Stimulated activated CD4-positive, alpha-beta T cell treated with anti-CD3 and anti-CD28 coated beads, Interleukin-4, amount 100 ng/mL, for 24 hours (primary cell): ENCODE measurements around the gene MACROD2.

Experiments used
- DNase-seq: peaks from one replicate; pipeline ENCODE4 v3.0.0-alpha.2; 2020

MACROD2 gene

DNA sequence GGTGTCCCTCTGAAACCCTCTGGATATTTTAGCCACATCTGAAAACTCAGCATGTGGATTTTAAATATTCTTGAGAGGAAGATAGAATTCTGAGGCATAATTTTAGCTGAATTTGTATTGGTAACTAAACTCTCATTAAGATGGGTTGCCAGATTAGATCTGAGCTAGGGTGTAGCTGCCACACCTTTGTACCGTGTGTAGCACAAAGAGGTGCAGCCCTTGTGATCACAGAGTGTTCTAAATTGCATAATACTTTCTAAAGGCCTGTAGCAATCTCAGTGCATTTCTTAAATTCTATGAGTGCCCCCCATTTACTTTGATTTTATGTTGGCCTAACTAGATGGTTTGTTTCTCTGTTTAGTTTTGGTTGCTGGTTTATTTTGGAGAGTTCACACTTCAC lies 289.1 kb downstream of the MACROD2 start:
- DNase-seq = no peak

DNA sequence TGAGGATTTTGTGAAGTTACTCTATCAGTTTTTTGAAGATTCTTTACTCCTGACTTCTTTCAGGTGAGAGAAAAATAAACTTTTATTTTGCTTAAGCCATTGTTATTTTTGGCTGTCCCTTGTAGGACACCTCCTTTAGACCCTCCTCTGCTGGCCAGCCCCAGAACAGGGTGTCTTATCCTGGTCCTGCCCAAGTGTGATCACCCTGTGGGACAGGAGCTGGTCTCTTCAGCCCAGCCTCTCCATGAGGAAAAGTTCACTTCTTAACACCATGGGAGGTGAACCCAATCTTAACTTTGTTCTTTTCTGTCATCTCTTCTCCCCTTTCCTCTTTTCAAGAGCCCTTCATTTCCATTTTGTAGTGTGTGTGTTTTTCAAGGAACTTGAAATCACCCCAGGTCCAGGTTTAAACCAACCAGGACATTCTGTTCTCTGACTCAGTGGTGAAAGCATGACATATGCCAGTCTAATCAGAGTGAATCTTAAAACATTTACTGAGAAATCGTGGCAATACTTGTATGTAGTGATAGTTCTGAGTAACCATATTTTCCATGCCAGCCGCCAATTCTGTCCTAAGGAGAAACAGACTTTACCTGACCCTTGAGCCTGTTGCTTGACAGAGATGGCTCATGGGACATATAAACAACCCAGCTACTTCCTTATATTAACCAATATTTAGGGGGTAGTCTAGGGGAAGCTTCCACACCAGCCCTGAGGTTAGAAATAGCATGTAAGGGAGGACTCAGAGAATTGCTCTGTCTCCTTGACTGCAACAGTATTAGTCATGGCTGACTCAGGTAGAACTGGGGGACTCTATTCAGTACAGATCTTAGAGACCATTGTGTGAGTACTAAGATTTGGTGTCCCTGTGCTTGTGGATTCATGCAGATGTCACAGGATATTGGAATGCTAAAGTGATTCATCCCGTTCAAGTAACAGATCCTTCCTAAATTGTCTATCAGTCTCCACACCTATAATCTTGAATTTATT lies 293.3 kb downstream of the MACROD2 start:
- no peak for DNase-seq

DNA sequence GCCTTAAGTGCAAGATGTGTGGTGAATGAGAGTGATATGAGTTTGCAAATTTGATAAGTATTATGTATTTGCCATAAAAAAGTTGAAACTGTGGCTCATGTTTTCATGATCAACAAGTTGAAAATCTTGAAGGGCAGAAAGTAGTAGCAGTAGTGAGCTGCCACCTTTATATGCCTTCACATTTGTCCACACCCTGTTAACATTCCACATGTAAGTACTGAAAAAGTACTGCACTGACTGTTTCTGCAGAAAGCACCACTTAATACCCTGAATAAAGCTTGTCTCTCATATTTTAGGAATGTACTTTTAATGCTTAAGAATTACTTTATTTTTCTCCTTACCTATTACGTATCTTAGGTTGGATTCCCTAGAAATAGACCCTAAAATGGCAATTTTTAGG lies 296.2 kb downstream of the MACROD2 start:
- no peak for DNase-seq

DNA sequence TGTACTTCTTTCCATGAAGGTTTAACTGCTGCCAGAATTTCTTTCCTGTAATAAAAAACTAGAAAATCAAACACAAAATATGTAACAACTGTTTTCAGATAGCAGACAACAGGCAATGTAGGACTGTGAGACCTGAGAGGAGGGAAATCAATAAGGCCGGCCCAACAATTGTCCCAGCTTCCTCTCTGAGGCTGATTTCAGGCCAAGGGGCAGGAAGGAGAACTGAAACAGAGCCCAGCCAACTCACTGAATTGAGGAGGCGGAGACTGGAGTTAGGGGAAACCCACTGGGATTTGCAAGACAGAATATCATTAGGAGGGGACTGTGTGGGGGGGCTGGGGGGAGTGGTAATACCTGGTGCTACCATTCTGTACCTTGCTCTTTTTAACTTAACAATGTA lies 299.9 kb downstream of the MACROD2 start:
- no peak for DNase-seq

DNA sequence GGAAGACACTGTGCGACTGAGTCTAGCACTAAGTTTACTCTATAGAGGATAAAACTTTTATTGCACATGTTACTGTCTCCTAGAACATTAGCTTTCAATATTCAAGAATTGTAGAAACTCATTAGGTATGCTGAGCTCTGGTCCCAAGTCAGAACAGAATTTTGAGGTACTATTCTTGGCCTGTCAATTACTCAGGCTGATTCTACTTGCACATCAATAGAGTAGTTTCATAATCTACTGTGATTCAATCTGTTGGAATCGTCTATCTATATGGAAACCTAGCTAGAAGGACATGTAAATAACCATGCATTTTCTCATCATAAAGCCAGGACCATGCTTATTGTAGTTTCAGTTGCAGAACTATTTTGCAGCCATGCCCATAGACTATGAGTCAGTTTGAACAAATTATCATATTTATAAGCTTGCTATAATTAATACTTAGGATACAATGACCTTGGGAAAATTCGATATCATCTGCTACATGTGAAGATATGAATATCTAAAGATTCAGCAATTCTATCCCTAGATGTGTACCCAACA lies 300.5 kb downstream of the MACROD2 start:
- DNase-seq = no peak

DNA sequence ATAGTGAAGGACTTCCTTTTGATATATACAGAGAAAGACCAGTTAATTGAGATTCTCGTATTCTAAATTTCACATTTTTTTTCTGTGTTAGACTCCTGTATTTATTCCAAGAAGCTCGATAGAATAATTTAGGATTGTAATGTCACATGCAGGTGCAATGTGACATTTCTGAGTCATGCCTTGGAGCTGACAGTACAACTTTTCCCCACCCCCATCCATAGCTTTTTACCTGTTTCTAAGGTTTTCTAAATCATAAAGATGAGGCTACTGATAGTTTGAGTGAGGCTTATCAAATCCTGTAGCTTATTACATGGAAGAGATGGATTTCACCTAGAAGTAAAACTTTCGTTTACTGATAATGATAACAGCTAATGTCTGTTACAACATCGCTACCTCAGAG lies 304.5 kb downstream of the MACROD2 start:
- no peak for DNase-seq

DNA sequence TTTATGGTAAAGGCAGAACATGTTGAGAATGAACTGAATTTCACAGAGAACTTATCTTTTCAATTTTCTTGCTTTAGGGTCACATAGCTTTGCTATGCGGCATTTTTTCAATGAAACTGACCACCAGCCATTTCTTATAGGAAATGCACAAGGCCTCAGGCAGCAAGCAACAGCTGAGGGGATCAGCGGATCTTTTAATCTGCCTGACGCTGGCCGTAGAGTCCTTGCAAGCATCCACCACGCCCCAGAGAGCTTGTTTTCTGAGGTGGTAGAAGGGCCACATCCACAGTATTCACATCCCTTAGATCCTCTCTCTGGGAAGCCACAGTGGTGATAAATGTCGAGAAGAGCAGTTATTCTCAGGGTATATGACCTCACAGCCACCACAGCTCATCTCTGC lies 307.8 kb downstream of the MACROD2 start:
- no peak for DNase-seq

DNA sequence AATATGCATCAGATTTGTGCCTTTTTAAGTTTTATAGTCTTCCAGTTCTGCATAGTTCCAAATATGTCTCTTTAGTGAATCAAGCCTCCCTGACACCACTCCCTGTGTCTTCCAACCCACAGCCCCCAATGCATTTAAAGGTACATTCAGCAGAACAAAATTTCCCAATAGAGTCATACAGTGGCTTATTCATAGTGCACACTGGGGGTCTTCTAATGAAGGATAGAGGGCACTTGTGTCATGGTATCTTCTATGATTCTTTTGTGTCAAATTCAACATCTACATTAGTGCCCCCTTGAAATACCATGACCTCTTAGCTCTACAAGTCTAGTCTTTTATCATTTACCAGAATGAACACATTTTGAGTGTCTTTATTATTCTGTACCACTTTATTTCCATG lies 308.3 kb downstream of the MACROD2 start:
- no peak for DNase-seq

DNA sequence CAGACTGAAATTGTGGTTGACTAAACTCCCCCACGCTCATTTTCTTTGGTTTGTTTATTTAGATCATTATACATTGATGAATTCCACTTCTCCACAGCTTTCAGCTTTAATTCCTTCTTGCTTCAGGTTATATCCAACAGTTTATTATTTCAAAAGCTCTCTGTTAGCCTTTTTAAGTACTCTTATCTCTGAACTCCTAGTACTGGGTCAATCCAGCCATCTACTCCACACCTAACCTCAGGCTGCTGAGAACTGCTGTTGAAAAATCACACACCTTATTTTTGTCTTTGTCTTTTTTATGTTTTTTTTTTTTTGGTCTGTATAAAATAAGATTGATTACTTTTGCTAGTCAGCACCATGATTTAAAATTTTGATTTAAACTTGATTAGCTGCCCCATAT lies 309.2 kb downstream of the MACROD2 start:
- no peak for DNase-seq

DNA sequence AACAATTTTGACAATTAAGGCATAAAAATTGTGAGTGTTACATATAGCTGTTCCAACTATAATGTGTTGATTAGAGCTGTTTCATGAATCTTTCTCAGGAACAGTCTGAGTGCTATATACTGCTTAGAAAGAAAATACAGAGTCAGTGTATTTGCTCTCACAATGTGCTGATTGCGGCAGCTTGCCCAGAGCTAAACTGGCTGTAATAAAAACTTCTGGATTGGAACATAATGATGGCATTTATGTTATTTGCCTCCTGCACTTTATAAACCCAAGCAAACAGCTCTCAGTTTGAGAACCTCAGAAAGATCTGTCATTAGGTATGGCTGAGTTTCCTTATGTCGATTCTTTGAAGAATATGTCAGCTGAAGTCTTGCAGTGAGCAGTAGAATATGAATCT lies 312.6 kb downstream of the MACROD2 start:
- no peak for DNase-seq

DNA sequence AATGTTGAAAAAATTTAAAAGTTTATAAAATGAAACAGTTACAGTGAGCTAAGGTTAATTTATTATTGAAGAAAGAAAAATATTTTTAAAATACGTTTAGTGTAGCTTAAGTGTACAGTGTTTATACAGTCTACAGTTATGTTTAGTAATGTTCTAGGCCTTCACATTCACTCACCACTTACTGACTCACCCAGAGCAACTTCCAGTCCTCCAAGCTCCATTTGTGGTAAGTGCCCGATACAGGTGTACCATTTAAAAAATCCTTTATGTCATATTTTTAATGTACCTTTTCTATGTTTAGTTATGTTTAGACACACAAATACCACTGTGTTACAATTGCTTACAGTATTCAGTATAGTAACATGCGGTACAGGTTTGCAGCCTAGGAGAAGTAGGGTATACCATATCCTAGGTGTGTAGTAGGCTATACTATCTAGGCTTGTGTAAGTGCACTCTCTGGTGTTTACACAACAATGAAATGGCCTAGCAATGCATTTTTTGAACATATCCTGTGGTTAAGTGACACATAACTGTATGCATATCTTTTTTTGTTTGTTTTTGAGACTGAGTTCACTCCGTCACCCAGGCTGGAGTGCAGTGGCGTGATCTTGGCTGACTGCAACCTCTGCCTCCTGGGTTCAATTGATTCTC lies 315.8 kb downstream of the MACROD2 start:
- no peak for DNase-seq

DNA sequence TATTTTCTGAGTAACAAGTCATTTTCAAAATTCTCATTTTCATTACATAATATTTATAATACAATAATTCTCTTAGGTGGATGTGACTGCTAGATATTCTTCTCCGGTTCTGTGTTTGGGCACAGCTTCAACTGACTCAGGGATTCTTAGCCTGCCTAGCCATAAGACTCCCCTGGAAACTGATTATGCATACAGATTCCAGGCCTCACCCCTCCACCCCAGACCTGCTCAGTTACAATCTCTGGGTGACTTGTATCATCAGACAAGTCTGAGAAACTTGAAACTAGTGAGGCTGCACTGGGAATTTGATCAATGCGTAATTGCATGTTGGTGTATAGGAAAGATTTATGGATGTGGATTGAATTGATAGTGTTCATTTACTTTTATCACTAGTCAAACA lies 316.7 kb downstream of the MACROD2 start:
- no peak for DNase-seq

DNA sequence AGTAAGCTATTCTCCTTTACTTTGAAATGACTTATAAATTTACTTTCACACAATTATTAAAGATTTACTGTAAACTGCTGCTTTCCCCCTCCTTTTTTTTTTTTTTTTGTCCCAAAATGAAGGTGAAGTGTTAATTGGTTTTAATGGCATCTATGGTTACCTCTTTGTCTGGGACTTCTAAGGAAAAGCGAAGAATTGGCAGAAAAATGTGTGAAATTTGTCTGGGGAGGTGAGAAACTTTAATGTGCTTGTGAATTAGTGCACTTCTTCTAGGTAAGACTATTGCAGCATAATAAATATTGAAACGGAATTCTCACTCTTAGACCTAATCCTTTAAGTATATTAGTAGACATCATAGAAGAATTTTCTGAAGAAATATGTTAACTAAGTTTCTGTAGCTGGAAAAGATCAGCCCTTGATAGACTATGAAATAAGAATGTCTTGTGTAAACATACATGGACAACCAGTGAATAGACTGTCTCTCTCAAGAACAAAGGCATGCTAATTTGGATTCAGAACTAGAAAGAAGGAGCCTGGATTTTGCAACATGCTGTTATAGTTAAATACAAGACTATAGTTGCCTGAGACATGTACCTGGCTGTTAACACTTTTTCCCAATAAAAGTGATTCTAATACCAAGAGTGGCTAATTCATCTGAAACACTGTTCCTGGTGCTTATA lies 318.2 kb downstream of the MACROD2 start:
- no peak for DNase-seq

DNA sequence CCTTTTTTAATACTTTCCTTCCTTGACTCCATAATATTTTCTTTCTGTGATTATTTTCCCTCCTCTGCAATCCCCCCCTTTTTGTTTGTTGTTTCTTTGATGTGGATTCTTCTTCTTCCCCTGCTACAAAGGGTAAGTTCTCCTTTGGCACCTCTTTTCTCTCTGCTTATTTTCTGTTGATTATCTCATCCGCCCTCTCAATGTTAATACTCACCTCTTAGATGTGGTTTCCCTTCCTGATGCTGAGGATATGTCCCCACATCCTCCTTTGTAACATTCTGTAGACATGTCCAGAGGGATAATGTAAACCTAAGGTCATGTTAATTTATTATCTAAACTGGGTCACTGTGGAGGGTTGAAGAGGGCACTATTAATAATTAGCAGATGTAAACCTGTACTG lies 324.4 kb downstream of the MACROD2 start:
- no peak for DNase-seq

DNA sequence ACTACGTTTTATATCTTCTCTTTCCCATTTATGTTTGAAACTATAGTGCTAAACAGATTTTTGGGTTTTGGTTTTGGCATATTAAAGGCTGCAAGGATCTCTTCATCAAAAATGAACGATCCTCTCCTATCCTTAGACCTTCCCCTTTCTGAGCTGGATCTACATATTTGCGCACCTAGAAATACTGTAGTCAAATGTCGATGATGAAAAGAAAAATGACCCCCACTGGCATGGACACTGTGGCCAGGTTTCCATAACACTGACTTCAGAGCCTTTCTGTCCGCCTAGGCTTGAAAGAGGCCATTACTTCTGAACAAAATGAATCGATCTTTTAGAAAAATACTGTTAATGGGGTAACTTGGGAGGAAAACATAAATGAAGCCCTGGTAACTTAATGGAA lies 336.3 kb downstream of the MACROD2 start:
- DNase-seq = no peak

DNA sequence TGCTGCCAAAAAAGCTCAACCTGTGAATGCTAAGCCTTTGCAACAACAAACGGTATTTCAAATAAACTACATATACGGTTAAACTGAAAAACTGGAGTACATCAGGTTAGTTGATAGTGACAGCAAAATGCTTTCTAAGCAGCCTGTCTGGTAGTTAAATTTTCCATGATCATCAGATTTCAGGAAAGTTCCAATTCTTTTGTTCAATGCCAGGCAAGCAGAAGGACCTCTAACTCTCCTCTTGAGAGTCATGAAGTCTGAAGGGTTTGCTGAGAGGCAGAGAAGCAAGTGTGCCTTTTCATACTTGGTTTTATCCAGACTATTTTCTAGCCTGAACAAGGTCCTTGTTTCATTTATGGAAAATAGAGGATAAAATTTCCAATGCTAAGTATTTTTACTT lies 337.6 kb downstream of the MACROD2 start:
- DNase-seq = no peak

DNA sequence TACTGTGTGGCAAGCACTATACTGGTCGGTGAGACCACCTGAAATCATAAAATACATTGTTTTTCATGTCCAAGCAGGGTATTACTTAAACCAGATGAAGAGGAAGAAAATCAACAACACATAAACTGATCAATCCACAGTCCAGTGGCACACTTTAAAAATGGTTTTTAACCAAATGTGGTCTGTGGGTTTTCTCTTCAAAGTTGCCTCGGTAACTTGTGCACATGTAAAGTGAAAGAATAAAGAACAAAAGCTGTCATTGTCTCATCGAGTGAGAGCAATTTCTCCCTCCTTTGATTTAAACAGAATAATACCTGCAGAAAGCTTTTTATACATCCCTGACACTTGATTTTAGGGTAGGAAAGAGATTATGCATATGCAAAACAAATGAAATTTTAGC lies 338.4 kb downstream of the MACROD2 start:
- no peak for DNase-seq

DNA sequence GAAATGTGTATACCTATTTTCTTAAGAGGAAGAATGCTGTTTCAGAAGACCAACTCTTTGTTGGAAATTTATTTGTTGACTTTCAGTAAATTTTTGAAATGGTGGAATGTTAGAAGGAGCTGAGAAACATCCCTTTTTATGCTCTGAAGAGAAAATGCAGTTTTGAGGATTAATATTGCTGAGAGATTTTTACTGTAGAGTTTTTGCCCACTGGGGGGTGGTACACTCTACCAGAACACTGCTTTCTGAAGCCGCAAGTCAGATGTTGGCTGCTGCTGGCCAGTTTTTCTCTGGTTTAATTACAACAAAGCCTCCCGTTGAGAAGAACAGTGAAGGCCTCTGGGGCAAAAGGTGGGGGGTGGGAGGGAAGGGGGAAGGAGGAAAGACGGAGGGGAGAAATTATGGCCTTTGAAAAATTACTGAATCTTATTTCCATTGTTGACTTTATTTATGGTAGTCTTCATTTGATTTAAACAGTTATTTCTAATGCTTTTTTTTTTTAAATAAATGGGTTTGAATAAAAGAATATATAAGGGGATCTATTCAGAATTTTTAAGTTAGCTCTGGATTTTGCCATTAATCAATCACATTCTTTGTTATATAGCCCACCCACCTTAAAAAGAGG lies 339.1 kb downstream of the MACROD2 start:
- no peak for DNase-seq

DNA sequence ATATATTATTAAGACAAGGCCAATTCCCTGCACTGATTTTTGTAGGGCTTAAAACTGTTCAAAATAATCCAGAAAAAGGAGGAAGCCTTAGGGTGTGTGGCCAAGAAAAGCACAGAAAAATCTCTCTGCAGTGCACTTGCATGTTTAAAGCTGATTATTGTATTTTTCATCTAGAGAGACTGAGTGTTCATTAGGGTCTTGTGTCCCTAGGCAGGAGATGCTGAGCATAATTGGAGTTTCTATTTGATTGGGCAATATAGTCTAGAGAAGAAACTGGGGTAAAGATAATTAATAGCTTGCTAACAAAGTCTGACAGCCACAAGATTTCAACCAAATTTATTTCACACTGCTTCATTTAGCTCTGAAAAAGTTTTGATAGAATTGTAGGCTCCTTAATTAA lies 339.7 kb downstream of the MACROD2 start:
- DNase-seq = no peak

DNA sequence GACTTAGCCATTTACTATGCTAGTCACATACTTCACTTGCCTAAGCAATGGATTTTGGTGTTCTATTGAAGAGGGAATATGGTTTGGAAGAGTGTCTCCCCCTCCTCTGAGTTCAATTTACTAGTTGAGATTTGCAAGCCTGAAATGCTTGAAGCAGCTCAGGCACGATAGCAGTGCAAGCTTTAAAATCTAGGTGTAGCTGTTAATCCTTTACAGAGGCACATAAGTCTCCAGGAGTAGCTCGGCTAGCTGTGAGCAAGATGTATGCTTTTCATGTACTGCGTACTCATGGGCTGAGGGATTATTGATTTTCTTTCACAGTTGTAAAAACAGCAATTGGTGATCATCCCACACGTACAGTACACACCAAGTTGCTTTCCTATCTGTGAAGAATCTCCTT lies 341.4 kb downstream of the MACROD2 start:
- no peak for DNase-seq

DNA sequence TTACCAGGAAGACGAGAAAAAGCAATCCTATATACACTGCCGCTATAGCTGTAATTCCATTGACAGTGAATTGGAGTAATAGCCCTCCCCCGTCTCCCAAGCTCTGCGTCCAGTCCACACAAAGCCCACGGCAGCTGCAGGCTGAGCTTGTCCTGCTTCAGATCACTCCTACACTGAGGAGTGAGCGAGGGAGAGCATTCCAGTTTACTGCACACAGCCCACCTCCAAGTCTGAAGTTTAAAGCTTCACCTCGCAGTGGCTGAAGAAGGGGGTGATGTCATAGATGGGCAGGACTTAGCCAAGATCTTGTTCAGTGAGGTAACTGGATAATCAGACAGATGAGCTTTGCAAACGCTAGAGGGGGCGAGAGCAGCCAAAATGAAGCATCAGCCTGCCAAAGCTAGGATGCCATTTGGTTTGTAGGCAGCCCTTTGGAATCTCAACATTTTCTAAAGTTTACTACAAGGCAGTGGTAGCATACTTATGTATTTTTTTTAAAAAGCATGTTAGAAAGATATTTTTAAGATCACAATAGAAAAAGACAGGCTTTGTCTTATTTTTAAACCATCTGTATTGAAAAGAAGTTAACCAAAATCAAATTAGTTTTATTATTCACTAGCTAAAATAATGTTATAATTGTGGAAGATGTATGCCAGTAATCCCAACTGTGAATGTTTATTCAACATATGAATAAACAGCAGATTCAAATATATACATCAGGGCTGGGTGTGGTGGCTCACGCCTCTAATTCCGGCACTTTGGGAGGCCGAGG lies 342.3 kb downstream of the MACROD2 start, which contains the start of gene FLRT3:
FLRT3 (minus strand) TSS at position 213 of the 772 bp plus-strand sequence. CDS start 10,106 bp downstream, outside the sequence.
- no peak for DNase-seq

DNA sequence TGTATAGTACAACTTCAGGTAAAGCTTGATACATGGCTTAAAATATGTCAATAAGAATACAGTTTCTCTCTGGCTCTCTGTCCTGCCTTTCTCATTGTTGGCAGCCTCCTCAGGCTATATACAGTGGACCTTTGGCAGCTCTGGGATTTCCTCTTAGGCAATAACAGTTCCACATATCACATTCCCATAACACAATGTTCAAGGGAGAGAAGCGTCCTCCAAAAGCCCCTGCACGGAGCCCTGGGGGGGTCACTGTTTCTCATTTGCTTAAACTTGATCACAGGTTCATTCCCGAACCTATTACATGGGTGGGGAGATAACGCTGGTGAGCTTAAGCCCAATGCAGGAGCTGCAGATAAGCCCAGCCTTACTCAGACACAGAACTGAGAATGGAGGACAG lies 346.5 kb downstream of the MACROD2 start:
- no peak for DNase-seq
